NCI-H1105 treated with DMSO at 0.1 percent for 48 hours (cell line): ENCODE data around the gene RBBP8NL.

Experiments used
- DNase-seq: peaks from one replicate; lab custom pipeline; 2025; lab: John Stamatoyannopoulos, UW

Gene RBBP8NL

DNA sequence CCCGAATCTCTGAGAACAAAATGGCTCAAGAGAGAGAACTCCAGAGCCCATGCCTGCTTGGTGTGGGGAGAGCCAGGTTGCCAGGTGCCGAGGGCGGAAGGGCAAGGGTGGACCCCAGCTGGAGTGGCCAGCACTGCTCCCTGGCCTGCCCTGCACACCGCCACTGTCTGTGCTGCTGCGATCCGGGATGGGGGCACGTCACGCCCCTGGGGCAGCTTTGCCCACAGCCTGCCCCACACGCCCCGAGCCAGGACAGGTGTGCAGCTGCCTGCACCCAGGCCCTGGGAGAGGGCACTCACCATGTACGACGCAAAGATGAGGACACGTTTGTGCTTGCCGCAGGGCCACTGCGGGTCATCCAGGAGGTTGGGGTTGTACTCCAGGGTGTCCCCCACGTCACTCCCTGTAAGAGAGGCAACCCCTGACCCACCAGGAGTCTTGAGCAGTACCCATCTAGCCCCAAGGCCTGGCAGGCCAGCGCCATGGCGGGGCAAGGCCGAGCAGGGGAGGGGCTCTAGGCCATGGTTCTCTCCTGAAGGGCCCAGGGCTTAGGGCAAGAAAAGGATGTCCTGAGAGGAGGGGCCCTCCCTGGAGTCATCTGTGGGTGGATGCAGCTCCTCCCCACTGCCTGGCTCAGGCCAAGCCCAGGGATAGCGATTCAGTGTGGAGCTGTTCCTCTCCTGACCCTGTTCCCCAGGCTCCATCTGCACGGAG lies 34.6 kb downstream of the RBBP8NL start:
- no peak for DNase-seq

DNA sequence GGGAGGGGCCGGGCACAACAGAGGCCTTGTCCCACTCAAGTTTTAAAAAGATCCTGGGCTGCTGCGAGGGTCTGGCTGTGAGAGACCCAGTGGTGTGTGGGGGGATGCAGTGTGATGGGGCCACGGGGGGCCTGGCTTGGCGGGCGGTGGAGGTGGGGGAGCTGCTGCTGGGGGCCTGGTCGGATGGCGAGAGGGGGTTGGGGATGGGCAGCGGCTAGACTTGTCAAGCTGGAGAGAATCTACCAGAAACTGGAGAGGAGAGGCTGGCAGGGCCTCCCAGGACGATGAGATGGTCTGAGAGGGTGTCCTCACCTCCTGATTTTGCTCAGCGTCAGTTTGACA lies 35.3 kb downstream of the RBBP8NL start:
- DNase-seq = no peak

DNA sequence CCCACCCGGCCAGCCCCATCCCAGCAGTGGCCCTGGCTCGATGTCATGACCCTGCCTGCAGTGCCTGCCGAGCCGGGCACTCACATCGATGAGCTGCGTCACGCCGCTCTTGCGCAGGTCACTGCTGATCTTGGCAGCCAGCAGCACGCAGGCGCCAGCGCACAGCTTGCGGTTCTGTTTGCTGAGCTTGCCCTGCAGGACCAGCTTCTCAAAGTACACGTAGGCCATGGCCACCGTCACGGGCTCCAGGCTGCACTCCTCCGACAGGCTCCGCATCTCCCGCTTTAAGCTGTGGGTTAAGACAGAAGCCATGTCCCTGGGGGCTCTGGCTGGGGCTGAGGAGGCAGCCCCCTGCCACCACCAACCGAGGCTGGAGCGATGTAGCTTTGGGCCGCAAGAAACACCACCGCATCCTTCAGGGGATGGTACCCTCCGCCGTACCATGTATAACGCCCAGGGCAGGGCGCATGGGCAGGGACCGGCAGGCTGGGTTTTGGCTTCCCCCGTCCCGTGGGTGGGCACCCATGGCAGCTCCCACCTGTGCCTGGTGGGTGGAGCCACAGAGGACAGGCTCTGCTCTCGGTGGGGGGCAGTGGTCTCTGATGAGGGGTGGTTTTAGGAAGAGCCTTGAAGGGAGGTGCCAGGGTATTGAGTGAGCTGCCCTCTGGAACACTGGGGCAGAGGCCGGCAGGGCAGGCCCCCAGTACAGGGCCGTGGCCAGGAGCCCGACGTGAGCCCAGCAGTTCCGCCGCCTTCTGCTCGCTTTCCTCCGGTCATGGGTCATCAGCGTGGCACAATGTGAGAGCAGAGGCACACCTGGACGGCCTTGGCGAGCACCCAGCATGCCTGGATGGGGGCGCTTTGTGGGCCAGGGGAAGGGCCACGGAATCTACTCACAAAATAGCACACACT lies 35.9 kb downstream of the RBBP8NL start:
- no peak for DNase-seq

DNA sequence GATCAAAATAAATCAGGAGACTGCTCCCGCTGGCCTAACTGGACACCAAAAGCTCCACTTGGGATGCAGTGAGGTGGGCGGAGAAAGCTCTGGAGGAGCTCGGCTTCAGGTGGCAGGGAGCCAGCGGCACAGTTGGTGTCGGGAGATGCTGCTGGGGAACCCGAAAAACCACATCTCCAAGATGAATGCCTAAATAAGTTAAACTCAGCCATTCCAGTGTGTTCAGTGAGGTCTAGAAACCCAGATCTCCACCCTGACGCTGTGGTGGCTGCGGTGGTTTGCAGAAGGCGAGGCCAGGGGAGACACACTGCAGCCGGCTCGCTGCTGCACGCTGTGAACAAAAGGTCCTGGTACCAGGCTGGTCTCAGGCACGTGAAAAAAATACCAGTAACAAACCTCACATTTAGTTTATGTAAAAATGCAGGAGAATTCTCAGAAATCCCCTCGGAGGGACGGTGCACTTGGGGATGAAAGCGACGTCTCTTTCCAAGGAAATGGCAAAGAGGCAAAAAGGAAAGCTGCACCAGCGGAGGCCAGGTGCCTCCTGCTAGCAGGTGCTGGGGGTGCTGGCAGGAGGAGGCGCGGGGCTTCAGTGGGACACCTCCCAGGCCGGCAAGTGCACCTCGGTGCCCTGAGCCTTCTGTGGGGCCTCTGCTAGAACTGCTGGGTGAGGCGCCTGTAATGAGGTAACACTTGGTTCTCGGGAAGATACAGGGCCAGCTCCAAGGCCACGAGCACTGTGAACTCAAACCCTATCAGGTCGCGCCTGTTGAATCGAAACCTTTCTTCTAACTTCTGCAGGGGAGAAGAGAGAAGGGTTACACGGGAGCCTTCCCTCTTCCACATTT lies 36.8 kb downstream of the RBBP8NL start:
- DNase-seq = no peak

DNA sequence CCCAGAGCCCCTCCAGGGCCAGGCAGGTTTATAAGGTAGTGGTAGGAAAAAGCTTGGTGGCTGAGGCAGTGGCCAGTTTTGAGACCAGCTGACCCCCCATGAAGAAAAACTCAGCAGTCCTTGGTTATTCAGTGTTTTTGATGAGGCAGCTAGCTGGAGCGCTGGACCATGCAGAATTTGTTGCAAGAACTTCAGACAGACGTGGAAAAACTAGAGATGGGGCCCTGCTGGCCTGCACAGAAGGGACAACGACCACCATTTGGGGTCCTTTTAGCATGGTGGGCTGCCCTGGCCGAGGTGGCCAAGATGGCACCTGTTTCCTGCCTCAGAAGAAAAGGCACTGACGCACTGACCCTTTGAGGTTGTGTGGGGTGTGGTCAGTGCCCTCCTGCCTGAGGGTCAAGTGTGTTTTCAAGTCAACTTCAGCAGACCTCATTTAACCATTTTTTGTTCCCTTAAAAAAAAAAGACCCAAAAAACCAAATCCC lies 37.7 kb downstream of the RBBP8NL start:
- DNase-seq = no peak

DNA sequence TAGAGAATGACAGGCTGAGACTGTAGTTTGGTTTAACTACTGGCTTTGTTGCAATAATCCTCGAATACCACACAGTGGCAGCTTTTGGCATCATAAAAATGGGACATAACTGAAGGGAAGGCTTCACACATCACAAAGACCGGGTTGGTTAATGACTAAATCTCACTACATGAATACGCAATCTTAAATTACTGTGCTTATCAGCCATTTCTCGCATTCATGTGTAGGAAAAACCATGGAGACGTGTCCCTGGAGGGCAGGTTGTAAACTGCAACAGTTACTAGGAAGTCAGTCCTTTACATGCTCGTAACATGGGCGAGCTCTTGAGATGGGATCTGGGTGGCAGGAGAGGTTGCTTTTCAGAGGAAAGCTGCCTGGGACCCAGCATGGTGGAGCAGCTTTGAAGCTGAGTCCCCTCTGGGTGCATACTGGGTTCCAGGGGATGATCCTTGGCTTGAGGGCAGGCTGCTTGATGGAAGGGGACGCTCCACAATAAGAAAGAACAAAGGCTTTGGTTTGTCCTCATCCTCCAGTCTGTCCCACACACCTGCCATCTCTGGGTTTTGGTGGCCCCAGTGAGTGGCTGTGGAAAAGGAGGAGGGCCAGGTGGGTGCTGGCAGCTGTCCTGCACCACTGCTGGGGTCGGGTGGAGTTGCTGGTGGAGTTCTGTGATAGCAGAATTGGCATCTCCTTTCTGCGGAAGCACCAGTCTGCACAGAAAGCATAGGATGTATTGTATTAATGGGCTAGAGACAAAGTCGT lies 38.3 kb downstream of the RBBP8NL start:
- DNase-seq = no peak

DNA sequence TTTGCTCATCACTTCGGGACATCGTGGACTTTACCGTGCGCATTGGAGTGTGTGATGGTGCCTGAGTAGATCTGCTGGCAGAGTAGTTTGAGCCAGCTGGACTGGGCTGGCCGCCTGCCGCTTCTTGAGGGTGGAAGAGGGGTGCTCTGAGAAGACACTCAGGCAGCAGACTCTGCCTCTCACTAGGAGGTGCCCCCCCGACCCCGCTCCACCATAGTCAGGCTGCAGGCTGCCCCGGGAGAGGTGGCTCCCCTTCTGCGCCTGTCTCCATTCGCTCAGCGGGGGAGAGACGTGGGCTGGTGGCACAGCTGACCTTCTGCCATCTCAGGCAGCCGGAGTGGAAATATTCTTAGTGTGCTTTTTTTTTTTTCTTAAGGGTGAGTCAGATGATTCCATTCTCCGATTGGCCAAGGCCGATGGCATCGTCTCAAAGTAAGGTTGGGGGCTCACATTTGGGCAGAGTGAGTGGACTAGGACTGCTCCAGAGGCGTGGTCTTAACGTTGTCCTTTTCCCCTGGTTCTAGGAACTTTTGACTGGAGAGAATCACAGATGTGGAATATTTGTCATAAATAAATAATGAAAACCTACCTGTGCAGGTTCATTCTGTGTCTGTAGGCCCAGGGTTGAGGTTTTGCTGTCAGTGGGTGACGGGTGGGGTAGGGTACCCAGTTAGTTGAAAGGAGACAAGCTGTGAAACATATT lies 39.3 kb downstream of the RBBP8NL start:
- DNase-seq = no peak

DNA sequence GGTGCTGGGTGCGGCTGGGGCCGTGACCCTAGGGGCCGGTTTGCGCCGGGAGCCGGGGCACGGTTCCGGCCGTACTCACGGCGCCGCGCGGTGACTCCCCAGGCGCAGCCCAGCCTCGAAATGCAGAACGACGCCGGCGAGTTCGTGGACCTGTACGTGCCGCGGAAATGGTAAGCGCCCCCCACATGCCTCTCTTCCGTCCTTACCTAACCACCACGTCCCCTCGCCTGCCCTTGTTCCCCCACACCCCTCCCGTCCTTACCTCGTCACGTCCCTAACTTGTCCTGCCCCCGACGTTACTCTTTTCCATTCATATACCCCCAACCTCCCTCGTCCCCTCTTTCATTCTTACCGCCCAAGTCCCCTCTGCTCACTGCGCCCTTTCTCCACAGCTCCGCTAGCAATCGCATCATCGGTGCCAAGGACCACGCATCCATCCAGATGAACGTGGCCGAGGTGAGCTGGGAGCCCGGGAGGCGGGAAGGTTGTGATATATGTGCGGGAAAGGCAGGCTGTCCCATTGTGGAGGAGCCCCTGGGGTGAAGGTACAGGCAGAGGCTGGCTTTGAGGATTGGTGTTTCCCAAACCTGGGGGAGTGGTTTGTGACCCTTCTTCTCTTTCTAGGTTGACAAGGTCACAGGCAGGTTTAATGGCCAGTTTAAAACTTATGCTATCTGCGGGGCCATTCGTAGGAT lies 40.0 kb downstream of the RBBP8NL start:
- DNase-seq = no peak

DNA sequence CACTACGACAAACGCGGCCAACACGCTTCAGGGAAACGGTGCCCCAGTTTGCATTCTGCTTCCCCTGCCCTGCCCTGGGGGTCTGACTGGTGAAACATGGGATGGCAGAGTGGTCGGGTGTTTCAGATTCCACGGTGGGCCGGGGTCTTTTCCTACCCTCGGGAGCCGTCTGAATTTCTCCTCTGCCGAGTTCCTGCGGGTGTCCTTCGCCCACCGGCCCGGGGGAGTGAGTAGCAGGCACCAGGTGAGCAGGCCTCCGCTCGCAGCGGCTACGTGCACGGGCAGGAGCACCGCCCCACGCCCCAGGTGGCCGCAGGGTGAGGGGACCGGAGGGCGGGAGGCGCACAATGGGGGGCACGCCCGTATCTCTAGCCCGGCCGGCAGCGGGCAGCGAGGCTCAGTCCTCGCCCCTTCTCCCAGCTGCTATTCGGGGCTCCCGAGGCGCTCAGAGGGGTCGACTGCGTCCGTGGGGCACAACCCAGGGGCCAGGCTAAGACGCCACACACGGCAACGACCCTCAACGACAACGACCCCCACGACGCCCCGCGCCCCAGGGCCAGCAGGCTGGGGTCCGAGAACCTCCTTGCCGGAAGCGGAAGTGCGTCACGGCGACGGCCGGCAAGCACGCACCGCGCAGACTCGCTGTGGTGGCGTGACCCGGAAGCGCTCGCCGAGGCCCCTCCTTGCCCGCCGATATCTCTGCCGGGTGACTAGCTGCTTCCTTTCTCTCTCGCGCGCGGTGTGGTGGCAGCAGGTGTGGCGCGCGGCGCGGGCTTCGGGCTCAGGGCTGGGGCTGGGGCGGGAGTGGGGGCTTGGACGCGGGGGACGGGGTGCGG lies 40.7 kb downstream of the RBBP8NL start, which contains the start of gene RPS21:
RPS21 (plus strand) TSS at position 721 of the 836 bp plus-strand sequence. CDS start 236 bp downstream, outside the sequence.
- peak; percentile 89 for DNase-seq

DNA sequence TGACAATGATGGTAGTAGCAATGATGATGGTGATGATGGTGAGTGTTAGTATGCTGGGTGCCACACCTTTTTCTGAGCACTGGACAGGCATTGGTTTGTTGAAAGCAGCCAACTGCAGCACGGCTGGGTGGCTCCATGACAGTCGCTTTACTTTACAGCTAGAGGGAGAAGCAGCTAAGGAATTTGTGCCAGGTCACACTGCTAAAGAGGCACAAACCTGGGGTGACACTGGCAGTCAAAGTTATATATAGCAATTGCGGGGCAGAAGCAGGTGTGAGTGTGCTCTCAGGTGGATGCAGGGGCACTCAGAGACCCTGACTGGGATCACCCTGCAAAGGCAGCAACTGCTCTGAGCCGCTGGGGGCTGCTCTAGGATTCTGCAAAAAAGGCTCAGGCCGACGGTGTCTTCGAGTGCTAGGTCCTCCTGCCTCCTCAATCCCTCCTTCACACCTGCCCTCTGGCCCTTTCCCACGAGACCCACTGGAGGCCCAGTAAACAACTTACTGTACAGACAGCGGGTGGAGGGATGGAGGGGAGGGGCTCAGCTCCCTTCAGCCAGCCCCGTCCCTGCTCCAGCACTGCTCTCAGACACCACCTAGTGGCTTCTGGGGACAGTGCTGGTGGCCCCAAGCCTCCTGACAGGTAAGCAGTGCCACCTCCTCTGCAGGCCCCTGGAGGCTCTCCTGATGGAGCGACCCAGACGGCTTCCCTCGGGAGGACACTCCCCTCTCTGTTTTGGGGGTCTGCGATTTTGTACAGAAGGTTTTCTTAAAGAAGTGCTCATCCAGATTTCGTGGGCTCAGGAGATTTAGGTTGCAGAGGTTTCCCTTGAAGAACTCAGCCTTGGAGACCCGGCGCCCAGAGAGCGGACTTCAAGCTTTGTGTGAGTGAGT lies 44.8 kb downstream of the RBBP8NL start:
- DNase-seq = peak; percentile 81

DNA sequence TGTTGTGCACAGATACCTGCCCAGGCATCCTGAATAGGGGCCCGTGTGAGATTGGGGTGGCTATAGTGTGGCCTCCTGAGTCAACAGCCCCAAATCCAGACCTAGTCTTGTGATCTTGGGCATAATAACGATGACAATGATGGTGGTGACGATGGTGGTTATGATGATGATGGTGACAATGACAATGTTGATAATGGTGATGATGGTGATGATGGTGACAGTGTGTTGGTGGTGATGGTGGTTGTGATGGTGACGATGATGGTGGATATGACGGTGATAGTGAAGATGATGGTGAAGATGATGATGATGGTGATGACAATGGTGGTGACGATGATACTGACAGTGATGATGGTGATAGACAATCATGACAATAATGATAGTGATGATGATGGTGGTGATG lies 45.5 kb downstream of the RBBP8NL start:
- DNase-seq = no peak

DNA sequence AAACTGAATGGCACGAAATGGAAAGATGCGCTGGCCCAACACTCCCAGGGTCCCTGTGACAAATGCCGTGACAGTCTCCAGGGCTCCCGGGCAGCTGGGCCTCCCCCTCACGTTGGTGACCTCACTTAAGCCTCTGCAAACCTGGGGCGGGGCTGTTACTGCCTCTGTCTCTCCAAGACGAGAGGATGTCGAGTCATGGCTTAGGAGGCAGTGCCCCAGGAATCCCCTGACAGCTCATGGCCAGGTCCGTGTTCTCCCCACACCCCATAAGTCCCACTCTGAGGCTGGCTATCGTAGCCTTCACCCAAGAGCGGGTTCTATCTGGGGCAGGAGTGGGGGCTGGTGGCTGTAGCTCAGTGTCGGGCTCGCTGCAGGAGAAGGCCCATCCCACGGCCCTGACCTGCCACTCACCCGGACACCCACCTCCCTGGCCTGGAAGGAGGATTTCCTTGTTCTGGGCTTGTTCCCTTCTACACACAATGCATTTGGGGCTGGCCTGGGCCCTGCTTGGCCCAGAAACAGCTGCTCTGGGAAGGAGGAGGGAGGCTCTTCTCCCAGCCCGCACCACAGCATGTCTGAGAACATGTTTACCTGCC lies 46.0 kb downstream of the RBBP8NL start:
- DNase-seq = no peak

DNA sequence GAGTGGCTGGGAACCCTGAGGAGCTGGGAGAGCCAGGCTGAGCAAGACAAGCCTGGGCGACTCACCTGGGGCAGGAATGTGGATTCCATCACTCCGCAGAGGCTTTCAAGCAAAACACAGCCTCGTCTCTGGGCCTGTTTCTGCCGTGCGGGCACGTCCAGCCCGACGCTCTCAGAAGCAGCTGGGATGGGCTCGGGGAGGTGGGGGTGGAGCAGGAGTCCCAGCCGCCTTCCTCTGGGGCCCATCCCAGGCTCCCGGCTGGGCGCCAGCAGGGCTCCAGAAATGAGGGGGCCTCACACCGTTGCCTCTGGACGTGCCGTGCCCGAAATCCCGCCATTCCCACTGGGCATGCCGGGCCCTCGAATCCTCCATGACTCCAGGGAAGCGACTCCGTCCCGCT lies 49.1 kb downstream of the RBBP8NL start:
- DNase-seq = no peak

DNA sequence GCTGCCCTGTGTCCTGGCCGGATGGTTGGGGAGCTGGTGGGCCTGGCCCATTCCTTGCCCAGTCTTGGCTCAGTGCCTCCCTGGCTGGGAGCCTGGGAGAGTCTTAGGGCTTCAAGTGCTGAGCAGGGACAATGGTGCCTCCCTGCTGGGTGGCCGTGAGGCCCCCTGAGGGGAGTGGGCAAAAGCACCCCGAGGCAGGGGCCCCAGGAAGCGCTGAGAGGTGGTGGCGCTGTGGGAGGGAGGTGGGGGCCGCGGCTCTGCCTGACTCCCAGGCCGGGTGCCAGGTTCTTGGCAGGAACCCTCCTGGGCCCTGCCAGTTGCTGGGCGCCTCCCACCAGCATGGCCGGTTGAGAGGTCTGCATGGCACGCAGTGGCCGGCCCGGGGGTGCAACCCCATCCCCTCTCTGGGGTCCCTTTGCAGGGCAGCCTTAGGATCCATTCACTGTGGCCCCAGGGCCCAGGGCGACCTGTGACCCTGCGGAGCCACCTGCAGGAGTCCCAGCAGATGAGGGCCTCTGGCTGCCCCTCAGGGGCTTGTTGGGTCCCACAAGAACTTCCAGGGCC lies 49.6 kb downstream of the RBBP8NL start:
- no peak for DNase-seq

DNA sequence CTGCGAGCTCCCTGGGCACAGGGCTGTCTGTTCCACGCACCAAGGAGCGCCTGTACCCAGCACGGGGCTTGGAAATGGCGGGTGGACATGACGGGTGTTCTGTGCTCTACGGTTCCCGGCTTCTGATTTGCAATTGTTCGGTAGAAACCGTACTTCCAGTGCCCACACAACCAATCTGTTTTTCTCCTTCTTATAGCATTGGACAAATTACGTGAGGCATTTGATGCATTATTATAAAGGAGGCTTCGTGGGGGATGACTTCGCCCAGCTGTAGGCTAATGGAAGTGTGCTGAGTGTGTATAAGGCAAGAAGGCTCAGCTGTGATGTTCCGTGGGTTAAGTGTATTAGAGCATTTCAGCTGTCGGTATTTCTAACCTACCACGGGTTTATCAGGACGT lies 50.3 kb downstream of the RBBP8NL start:
- DNase-seq = no peak

DNA sequence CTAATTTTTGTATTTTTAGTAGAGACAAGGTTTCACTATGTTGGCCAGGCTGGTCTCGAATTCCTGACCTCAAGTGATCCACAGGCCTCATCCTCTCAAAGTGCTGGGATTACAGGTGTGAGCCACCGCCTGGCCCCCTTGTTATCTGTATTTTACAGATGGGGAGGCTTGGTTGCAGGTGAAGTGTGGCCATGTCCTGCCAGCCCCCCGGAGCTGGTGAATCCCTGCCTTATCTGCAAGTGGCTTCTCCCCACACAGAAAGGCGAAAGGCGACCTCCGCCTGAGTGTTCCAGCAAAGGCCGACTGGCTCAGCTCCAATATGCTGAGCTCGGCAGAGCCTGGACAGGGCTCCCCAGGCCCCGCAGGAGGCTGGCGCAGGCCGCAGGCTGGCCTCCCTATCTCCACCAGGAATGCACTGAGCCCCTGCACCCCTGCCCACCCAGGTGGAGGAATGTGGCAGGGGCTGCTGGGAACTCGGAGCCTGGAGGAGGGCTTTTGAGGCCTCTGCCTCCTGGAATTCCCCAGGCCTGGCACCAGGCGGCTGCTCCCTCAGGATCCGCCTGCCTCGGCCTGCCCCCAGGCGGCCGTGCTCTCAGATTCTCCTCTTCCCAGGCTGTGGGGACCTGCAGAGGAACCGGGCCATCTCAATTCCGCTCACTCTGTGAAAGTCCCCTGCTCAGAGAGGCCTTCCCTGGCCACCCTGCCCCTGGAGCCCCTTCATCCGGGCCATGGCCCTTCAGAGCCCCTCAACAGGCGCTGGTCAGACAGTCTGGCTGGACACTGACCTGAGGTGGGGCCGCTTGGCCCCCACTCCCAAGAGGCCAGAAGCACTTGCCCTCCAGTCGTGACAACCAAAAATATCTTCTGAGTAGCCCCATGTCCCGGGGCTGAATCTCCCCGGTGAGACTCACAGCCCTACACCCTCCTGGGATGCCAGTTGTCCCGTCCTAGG lies 51.0 kb downstream of the RBBP8NL start:
- DNase-seq = no peak
